SW480 (cell line): Measurements from ENCODE around the gene RTKN.

Source experiments
- DNase-seq: peaks from one replicate; pipeline ENCODE4 v3.0.0-alpha.2; 2016; ENCODE audit warnings: low spot score

The RTKN gene

GRCh38 chr2:74379851-74380789 lies 61.6 kb downstream of the RTKN start, which contains the start of gene DCTN1:
DCTN1 (minus strand) TSS chr2:74380311; CDS start chr2:74380037, 274 bp downstream.
- DNase-seq: no peak

- DNase-seq: no peak
Measured at GRCh38 chr2:74378007-74378406, 63.7 kb downstream of the RTKN start.

- no peak for DNase-seq
Measured at GRCh38 chr2:74375838-74376237, 65.9 kb downstream of the RTKN start.
